HPDE6-E6E7 (cell line): ENCODE measurements around the gene PTPRE.
"Not testable (repeated sequence)": the region's sequence is repeated elsewhere in the genome, so short reads cannot be mapped to it uniquely, and the experiment has no call there.

Experiments
- DNase-seq: peaks from one replicate; pipeline ENCODE4 v3.0.0; 2011; ENCODE audit warnings: missing footprints; ENCODE audit errors: extremely low spot score

Gene PTPRE

DNA sequence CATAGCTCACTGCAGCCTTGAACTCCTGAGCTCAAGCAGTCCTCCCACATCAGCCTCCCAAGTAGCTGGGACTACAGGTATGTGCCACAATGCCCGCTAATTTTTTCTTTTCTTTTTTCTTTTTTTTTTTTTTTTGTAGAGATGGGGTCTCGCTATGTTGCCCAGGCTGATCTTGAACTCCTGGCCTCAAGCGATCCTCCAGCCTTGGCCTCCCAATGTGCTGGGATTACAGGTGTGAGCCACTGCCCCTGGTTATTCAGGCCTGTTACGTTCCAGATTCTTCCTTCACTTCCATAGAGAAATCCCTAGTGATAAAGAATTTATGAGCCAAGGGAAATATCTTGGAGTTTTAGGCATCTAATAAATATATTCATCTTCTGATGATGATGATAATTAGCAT lies 187.7 kb downstream of the PTPRE start:
- DNase-seq = not testable (repeated sequence)

DNA sequence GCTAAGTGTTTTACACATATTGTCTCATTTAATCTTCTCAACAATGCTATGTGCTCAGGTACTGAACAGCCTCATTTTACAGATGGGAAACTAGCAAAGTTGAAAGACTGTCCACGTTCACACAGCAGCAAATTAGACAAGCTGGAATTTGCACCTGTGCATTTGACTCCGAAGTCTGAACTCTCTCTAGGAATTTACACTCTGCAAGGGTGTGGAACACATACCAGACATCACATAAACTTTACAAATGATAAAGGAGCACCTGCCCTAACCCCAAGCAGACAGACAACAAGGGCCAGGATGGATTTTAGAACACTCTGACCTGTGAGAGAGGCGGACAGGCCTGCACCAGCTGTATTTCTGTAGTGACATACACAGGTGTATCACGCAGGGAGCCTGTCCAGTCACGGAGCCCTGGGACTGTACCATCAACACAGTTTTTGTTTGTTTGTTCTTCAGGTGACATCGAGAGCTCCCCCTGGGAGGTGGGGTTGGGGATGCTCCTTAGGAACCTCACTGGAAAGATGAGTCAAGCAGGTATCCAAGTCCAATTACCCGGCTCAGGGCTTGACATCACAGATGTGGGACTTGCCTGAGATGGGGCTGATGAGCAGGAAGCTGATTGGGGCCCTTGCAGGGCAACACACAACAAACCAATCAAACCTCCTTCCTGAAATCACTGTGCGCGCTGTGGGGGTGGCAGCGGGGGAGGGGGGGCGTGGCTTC lies 188.3 kb downstream of the PTPRE start:
- DNase-seq = peak; percentile 34

DNA sequence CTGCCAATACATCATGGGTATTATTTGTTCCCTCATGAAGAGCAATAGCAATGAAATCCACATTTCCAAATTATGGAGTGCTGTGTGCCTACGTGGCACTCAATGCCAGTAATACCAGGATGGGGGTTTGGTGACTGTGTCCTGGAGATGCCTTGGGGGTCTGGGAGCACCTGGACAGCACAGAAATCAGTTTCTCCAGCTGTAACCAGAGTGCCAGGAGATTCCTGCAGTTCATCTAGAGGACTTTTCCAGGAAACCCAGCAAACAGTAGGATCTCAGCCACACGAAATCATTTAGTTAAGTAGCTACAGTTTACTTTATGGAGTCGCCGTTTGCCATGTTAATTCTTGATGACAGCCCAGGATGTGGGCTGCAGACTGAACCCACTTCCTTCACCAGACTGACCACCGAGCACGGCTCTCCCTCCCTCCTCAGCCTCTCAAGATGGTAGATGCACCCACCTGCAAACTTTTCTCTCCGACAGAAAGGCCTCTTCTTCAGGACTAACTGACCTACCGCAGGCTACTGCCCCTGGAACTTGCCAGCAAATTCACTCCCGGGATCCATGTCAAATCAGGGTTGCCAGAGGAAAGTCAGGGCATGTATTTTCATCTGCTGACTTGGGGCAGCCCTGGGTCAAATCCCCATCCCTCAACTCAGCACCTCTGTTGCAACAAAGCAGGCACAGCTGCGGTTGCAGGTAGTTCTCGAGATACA lies 189.0 kb downstream of the PTPRE start:
- no peak for DNase-seq

DNA sequence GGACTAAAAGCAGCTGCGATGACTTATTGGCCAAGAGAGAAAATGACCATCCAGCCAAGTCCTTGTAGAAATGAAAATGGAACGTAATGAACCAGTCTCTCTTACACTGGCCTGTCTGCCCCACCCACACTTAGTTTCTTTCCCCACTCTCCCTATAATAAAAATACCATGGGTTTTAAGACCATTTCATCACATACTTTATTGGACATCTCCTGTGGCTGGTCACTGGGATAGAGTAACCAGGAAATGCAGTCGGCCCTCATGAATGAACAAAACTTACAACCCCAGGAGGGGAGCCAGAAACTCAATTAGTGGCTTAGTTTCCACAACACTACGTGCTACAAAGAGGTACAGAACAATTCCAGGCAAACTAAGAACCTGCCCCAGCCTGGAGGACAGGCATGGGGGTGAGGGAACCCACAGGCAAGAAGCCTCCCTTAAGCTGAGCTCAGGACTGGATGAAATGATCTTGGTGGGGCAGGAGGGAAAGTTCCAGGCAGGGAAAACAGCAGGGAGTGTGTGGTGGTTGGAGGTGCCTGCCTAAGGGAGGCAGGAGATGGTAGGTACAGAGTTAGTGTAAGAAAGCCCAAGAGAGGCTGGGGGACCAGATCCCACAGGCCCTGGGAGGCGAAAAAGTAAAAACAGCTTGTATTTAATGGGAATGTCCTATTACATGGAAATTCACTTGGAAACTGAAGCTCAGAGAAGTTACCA lies 189.7 kb downstream of the PTPRE start:
- DNase-seq = no peak

DNA sequence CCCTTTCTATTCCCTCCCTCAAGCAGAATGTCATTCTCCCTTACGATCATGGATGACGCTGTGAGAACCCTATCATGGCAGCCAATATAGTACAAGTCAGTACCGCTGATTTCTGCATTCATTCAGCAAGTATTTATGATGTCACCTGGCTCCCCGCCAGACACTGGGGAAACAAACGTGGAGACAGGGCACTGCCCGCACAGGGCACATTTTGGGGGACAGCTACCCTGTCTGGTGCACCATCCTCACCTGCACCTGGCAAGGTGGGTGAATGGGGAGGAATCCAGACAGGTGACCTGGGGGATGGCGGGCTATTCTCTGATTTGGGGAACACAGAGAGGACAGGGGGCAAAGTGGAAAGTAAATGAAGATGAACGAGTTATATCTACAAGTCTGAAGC lies 190.9 kb downstream of the PTPRE start:
- DNase-seq = no peak

DNA sequence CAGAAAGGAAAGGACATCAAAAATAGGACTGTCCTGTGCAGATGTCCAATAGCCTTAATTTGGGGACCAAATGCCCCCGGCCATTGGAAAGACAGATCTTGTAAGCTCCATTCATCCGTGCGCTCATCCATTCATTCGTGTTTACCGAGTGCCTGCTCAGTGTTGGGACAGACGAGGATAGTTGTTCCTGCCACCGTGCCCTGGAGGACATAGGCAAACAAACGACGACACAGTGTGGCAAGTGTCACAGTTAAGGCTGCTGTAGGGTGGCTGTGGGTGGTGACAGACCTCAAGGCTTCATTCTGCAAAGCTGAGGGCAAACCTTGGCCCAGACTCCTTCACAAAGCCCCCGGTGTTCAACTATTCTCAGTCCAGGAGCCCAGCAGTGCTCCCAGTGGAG lies 191.7 kb downstream of the PTPRE start:
- DNase-seq = no peak

DNA sequence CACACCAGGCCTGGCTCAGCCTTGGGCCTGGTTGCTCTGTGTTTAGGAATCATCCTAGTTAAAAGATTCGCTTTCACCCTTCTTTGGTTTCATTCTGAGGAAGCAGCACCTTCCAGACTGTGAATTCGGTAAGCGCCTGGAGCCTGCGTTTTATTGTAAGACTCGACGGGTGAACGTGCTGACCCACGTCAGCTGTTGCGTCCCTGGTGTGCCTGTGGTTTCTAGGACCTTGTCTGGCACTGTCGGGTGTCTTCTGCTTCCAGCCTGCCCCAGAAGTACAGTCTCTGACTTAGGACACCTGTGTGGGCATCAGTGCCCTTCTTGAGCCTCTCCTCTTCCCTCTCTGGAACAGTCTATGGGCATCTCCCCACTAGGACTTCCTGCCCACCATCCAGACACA lies 193.0 kb downstream of the PTPRE start:
- DNase-seq = no peak

DNA sequence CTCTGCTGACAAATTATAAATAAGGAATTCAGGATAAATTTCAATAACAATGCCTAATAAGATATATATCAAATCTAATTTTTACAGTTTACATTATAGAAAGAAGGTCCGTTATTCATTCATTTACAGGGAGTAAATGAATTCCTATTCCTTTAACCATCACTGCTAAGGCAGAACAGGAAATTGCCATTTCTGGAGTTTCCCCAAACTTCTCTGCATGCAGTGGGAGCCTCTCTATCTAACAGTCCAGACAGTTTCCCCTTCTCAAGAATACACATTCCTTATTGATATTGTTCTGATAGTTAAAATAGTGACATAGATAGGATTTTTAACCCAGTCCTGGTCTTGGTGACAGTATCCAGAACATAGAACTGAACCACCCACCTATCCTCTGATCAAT lies 195.0 kb downstream of the PTPRE start:
- no peak for DNase-seq

DNA sequence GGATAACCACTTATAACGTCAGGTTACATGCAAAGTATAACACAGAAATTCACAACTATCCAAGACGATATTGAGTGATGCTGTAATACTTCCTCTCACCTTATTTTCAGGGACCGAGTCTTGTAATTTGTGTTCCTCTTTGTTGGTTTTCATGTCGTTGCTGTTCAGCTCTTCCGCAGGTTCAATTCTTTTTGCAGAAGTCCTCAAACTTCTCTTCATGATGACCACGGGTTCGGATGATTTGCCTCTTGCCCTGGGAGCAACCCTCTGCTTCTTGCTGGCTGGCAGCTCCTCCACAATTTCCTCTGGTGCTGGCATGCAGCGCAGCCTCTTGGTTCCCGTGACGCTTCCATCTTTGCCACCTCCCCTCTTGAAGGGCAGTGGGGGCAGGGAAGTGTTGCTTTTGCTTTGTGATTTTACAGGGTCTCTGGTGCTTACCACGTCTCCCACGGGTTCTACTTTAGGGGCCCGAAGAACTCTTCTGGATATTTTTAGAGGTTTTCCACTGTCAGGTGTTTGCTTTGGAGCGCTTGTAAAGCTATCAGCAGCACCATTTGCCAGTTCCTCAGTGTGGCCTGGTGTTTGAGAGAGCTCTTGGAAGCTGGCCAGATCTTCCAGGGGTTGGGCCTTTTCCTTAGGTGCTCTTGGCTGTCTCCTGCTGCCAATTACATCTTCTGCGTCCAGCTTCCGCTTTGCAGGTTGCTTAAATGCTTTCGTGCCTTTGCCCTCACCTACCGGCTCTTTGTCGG lies 195.8 kb downstream of the PTPRE start:
- DNase-seq = no peak

DNA sequence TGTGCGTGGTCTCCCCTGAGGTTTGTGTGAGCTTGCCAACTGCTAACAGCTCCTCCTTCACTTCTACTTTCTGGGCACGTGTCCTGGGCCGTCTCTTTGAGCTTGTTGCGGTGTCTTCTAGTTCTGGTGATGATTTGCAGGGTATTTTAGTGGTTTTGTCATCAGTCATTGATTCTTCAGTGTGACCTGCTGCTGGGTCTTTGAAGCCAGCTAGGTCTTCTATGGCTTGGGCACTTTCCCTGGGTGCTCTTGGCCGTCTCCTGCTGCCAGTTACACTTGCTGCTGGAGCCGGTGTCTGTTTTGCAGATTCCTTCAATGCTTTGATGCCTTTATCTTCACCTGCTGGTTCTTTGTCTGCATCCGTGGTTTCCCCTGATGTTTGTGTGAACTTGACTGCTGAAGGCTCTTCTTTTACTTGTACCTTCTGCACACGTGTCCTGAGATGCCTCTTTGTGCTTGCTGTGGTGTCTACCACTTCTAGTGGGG lies 196.4 kb downstream of the PTPRE start:
- DNase-seq = no peak

DNA sequence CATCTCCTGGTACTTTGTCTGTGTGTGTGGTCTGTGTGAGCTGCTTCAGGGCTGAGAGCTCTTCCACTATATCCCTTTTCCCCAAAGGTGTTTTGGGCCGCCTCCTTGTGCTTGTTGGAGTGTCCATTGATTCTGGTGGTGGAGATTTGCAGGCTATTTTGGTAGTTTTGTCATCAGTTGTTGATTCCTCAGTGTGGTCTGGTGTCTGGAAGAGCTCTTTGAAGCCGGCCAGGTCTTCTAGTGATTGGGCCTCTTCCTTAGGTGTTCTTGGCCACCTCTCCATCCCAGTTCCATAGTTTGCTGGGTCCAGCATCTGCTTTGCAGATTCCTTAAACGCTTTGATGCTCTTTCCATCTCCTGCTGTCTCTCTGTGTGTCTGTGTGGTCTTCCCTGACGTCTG lies 198.5 kb downstream of the PTPRE start:
- DNase-seq = no peak

DNA sequence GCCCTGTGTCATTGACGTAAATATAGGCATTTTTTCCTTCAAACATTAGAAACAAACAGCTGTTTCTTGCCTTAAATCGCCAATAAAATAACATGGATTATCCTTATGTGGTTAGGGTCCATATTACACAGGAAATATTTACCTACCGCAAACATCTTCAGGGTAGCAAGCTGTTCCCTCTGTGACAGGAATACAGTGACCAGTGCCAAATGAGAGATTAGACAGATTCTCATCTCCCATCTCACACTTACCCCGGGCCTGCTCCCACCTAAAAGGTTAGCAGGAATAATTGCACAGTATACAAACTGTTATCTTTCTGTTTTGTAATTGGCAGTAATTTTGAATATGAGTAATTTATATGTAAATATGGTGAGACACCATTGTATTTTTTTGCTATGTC lies 202.8 kb downstream of the PTPRE start:
- no peak for DNase-seq

DNA sequence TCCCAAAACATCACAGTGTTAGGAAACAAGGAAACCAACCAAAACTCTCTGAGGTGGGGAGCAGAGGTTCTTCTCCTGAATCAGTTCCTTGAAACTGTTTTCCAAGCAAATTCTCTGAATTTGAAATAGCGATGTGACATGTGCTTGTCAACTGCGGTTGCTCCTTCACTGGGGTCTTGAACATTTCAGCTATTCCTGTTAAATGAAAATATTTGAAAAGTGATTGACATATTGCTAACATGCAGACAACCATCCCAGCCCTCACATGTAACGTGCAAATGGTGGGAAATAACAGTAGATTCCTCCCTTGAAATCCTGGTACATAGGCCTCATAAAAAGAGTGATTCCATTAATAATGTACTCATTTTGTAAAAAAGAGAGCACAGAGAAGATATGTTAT lies 203.4 kb downstream of the PTPRE start:
- no peak for DNase-seq

DNA sequence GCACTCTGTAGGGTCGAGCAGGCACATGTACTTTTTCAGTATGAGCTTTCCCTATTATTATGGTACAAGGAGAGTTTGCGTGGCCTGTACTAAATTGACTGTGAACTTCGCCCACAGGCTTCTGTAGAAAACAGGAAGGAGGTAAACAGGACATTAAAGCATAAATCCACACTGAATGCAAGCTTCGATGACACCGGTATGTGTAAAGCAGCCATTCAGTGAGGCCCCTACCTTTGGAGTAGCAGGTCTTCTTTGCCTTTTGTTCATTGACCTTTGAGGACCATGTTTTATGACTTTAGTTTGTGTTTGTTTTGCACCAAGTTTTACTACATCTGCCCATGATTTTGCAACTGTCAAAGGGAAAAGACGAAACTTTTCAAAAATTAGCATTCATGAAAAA lies 204.8 kb downstream of the PTPRE start:
- DNase-seq = no peak

DNA sequence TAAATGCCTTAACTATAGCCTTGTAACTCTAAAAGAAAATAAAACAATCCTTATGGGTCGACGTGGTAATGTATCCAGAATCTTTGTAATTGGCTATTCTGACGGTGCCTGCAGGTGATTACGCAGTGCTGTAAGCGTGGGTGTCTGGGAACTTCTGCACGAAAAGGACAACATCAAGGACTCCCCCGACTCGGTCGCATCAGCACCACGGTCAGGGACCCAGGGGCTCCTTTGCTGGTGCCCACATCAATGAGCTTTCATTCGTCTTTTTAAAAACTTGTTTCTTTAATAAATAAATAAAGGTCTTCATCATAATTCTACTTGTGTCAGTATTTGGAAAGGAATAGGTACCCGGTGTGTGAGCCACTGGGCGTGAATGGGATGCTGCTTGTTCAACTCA lies 206.1 kb downstream of the PTPRE start:
- no peak for DNase-seq

DNA sequence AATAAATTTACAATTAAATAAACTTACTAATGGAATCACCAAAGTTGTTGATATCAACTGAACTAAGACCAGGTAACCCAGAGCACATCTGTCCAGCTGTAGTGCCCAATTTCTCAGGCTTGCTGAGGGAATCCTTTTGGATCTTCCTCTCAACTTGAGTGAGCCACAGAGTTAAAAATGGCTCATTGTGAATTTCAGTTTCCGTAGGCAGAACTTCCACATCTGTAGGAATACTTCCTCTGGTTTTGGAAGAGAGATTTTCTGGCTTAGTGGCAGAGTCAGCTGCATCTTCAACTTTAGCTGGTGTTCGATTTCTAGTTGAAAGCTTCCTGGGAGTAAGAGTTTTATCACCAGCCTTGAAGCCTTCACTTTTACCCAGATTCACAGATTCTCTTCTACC lies 208.0 kb downstream of the PTPRE start:
- no peak for DNase-seq

DNA sequence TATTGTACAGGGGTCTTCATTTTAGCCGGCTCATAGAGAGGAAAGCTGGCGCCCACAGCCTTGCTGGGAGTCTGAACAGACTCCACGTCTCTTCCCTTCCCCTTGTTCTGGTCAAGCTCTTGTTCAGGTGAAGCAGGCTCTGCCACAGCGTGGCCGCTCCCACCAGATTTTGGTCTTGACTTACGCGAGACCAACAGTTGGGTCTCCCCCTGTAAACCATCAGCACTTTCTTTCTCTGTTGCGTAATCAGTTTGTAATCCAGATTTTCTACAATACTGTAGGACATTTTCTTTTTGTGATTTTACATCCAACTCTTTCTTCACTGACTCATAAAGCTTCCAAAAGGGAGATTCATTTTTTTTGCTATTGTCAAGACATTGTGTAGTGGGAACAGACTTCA lies 208.5 kb downstream of the PTPRE start:
- DNase-seq = no peak

DNA sequence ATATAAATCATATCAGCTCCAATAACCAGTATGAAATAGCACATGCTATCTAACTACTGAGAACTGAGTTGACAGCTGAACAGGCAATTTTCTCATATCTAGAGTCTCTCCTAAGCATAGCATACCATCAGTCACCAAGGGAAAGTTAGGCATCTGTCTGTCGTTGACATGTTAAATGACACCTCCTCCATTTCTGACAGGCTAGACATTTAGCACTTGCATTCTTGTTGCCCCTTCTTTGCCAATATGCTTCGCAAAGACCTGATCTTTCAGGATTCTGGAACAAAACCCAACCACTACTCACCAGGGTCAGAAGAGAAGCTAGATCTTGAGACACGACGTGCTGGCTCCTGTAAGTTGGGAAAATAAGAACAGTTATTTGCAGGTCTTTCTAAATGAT lies 209.3 kb downstream of the PTPRE start:
- no peak for DNase-seq

DNA sequence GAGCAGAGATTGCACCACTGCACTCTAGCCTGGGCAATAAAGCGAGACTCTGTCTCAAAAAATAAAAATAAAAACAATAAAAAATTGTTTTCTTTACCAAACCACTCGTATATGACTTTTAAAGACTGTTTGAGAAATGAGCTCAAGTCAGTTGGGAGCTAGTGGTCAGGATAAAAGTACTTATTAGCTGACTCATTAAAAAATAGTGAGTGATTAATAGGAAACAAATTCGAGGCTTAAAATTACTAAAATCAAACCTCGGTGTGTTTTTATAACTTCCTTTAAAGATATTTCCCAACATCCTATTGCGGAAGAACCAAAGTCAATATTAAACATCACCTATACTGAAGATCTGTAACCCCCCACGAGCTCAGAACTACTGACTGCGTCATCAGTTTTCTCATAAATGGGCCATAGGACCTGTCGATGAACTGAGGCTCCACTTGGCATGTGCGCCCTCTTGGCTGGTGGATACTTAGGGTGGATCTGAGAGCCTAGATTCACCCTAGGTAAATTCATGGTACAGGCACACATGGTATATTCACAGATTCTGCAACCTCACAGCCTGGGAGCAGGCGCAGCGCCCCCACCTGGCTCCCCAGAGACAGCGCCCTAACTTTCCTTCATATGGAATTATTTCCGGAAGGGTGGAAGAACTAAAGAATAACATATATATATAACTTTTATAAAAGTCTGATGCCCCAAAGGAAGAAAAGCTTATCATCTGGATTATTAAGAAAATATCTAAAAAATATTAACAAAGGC lies 210.1 kb downstream of the PTPRE start:
- no peak for DNase-seq

DNA sequence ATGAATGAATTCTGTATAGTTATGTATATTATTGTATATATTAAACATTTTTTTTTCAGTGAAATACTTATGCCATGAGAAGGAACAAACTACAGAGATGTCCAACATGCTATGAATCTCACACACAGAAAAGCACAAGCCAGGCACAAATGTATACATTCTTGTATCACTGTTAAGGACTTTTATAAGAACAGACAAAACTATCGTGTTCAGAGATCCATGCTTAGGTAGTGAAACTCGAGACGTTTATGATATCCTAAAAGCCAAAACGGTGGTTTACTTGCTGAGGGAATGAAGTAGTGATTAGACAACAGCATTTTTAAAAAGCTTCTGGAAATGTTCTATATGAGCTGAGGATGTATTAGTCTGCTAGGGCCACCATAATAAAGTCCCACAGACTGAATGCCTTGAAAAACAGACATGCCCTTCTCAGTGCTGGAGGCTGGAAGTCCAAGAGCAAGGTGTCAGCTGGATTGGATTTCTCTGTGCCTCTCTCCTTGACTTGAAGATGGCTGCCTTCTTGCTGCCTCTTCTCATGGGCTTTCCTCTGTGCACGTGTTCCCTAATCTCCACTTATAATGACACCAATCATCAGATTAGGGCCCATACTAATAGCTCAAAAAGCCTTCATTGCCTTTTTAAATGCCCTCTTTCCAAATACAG lies 215.0 kb downstream of the PTPRE start:
- DNase-seq = no peak

DNA sequence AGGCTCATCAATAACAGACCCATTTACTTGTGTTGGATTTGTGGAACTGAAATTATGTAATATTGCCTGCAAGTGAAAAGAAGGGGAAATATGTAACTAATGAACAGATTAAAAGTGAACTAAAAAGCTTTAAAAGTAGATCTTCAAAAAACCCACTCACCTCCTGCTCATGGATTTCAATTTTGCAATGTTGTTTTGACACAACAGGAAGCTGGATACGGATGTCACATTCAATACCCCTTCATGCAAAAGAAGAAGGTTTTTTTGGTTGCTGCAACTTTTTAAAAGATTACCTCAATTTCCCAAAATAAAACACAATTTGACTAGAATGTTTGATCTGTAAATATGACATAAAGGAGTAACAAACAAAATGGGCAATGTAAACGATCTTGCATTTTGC lies 216.0 kb downstream of the PTPRE start:
- DNase-seq = no peak
